GM18520 (cell line): ENCODE data around the gene PROSER2.
"Not testable (repeated sequence)": the region's sequence is repeated elsewhere in the genome, so short reads cannot be mapped to it uniquely, and the experiment has no call there.

Source experiments
- ATAC-seq: cut with Tn5 transposase; IDR thresholded peaks from one replicate; pipeline ENCODE4 v1.9.1; 2021; ENCODE audit not compliant: unreplicated experiment

PROSER2 gene

DNA sequence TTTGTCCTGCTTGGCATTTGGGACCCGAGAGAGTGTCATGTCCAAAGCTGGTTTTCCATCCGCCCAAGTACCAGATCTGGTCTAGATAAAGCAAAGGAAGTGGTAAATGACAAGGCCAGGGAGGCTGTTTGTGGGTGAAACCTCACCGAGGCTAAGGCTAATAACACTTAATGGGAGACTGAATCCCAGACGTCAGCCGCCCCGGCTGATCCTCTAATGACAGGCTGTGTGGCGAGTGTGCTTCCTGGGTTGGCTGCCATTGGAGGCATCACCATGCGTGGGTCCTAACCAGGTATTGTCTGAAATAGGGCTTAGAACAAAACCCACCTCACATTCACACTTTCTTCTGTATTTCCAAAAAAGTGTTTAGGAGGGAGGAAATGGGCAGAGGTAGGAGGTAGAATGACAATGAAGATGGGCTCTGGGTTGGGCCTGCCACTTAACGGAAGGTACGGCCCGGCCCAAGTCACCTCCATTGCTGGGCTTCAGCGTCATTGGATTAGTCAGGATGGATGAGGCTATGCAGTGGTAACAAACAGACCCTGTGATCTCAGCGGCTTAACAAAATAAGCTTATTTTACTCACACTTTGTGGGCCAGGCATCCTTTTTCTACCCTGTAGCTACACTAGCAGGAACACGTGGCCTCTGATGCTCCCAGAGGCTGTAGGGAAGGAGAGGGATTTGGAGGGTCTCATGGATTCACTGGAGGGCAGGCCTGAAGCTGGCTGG lies 59.7 kb downstream of the PROSER2 start:
- ATAC-seq = no peak

DNA sequence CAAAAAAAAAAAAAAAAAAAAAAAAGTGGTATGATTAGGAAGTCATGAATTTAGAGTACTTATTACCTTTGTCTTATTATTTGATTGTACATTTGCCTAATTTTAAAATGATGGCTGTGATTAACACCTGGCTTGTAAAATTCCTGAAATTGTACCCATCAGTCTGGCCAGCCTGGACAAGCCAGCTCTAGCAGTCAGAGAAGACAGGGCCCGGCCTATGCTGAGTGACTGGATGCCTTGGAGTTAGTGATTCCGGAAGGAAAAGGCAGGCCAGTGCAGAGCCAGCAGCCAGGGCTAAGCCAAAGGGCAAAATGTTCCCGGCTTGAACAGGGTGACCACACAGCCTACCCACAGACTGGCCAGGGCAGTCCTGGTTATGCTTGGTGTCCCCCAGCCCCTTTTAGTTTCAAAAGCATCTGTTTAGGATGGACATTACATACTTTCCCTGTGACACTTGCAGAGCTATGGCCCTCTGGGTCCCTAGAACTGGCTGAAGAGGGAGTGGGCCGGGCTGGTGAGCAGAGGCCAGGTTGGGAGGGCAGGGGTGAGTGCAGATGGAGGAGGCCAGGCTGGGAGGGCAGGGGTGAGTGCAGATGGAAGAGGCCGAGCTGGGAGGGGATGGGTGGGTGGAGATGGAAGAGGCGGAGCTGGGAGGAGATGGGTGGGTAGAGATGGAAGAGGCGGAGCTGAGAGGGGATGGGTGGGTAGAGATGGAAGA lies 61.7 kb downstream of the PROSER2 start:
- ATAC-seq = no peak

DNA sequence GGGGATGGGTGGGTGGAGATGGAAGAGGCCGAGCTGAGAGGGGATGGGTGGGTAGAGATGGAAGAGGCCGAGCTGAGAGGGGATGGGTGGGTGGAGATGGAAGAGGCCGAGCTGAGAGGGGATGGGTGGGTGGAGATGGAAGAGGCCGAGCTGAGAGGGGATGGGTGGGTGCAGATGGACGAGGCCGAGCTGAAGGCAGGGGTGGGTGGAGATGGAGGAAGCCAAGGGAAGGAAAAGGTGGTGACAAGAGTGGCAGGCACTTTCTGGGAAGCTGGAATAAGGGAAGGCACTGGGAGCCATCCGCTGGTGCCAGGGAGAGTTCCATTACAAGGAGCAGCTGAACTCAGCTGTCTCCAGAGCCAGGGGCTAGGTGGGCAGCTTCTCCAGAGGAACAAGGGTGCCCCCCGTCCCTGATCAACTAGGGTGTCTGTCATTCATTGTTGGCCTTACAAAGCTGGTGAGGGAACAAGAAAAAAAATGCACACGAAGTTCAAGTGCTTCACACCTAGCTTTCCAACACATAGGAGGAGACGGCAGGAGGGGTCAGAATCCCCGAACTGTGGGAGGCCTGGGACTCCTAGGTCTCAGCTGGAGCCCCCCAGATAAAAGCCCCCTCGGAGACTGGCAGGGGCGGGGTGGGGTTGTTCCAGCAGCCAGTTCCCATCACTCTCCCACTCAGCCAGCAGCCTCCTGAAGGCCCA lies 62.4 kb downstream of the PROSER2 start:
- no peak for ATAC-seq

DNA sequence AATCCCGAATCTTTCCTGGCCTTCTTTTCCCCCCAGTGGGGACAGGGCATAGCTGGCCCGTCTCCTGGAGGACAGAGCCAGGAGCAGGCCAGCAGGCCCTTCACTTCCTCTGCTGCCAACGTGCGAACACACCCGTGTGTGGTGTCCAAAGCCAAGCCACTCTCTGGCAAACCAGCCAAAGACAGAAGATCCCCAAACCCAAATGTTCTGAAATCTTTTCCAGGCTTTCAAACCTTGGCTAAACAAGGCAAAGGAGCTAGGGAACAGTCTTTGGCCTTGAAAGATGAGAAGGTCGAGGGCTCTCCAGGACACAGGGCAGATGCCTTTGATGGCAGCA lies 63.0 kb downstream of the PROSER2 start:
- ATAC-seq = no peak

DNA sequence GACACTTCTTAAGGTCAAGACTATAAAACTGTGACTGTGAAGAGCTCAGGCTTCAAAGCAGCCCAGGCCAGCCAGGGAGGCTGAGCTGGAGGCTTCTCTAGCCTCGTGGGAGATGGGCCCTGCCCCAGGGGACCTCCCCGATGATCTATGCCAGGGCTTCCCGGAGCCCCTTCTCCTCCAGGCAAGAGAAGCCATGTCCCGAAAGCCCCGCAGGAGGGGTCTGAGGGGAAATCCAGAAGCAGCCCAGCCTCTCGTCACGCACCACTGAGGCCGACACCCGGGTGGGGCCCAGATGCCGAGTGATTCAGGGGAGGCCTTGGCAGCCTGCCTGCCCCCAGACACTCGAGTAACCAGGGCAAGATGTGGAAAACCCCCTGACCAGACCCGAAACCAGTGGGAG lies 63.7 kb downstream of the PROSER2 start:
- no peak for ATAC-seq

DNA sequence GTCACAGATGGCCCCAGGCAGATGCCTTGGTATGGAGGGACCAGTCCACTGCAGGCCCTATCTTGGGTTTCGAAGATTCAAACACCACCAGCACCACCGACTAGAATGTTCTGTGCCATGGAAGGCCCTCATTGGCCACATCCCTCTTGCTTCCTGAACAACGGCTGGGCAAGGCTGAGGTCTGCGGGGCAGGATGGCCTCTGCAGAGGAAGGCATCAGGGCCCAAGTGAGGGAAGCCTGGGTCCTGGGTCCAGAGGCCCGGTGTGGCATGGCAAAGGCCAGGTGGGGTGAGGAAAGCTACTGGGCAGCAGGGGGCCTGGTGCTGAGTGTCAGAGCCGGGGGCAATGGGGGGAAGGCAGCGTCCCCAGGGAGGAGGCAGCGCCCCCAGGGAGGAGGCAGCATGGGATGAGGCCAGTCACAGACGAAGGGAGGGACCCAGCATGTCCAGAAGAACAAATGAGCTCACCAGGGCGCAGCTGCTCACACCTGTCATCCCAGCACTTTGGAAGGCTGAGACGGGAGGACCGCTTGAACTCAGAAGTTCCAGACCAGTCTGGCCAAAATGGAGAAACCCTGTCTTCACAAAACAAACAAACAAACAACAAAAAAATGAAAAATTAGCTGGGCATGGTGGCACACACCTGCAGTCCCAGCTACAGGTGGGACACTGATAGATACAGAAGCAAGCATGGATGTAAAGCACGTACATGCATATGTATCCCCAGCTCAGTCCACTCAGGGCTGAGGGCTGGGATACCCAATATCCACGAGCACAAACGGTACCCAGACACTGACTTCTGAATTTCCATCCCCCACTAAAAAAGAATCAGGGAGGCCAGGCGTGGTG lies 64.4 kb downstream of the PROSER2 start:
- ATAC-seq = no peak

DNA sequence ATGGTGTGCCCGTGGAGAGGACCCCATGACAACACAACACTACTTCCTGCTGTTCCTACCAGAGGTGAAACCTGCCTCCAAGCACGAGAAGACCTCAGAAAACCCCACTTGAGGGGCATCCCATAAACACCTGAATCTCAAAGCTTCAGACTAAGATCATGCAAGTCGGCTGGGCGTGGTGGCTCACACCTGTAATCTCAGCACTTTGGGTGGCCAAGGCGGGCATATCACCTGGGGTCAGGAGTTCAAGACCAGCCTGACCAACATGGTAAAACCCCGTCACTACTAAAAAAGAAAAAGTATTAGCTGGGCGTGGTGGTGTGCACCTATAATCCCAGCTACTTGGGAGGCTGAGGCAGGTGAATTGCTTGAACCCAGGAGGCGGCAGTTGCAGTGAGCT lies 66.1 kb downstream of the PROSER2 start:
- ATAC-seq = not testable (repeated sequence)

DNA sequence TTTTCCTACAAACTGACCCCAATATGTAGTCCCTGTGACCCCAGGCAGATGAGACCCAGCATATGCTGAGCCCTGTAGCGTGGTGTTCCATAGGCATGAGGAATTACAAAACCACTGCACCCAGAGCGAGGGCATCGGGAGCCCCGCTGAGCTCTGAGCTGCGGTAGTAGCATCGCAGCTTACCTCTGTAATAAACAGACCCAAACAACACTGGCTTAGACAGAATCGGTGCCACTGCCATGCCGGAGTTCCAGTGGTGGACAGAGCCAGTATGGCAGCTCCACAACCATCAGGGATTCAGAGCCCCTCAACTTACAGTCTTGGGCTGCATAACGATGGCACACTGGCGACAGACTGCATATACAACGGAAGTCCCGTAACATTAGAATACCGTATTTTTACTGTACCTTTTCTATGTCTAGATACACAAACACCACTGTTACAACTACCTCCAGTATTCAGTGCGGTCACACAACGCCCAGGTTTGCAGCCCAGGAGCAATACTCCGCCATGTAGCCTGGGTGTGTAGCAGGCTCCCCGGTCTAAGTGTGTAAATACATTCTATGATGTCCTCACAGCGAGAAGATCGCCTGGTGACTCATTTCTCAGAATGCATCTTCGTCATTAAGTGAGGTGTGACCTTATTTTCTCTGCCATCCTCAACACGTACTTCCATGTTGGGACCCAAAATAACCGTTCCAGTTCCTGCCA lies 68.8 kb downstream of the PROSER2 start:
- ATAC-seq = no peak

DNA sequence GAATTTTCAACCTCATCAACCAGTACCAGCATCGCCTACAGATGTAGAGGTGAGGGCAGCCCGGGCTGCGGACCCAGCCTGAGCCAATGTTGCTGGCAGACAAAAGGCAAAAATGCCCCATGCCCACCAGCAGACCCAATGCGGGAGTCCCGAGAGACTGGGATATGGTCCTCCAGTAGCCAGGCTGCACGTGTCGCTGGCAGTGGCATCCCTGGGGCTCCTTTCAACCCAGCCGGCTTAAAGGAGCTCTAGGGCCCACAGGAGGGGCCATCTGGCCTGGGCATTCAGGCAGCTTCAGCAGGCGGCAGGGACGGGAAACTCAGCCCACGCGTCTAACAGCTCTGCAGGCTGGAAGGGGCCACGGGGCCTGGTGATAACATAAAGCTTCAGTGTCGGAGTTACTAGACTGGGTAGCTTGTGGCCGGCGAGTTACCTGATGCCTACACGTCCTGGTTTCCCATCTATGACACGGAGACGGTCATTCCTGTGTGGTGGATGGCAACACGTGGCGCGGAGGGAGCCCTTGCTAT lies 70.7 kb downstream of the PROSER2 start:
- ATAC-seq = no peak

DNA sequence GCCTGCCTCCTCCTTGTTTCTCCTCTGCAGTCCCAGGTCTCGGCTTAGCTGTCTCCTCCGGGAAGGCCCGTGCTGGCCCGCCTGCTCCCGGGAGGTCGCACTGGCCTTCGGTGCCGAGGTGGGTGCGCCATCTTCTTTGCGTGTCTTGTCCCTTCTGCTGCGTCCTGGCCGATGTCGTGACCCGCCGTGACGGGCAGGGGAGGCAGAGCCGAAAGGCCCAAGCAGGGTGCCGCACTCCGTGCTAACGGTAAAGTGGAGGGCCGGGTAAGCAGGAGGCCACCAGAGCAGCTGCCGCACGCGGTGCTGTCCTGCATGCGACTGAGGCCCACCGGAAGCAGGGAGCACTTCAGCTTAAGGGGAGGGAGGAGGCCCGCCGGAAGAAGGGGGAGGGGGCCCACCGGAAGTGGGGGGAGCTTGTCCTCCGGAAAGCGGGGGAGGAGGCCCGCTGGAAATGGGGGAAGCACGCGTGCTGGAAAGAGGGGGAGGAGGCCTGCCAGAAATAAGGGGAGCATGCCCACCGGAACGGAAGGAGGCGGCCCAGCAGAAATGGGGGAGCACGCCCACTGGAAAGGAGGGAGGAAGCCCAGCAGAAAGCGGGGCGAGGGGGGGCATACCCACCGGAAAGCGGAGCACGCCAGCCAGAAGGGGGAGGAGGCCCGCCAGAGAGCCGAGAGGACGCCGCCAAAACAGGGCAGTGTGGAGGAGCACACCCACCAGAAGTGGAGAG lies 71.4 kb downstream of the PROSER2 start:
- ATAC-seq = no peak

DNA sequence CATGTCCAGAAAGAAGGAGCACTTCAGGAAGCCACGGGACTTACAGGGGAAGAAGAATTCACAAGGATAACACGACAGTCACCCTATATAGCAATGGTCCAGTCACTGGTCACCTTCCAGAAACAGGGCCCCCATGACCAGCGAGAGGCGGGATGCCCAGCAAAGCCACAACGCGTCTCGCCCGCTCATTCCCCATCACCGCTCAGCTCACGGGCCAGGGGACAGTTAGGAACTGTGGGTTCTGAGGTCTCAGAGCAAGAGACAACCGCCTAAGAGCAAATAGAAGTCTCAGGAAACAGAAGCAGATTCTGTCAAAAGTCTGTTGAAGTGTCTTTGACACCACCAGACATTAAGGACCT lies 71.9 kb downstream of the PROSER2 start:
- no peak for ATAC-seq

DNA sequence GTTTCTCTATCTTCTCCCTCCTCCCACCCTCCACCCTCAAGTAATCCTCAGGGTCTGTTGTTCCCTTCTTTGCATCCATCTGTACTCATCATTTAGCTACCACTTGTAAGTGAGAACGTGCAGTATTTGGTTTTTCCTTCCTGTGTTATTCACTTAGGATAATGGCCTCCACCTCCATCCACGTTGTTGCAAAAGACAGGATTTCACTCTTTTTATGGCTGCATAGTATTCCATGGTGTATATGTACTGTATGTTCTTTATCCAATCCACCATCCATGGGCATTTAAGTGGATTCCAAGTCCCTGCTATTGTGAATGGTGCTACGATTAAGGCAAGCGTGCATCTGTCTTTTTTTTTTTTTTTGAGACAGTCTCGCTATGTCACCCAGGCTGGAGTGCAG lies 72.4 kb downstream of the PROSER2 start:
- ATAC-seq = no peak

DNA sequence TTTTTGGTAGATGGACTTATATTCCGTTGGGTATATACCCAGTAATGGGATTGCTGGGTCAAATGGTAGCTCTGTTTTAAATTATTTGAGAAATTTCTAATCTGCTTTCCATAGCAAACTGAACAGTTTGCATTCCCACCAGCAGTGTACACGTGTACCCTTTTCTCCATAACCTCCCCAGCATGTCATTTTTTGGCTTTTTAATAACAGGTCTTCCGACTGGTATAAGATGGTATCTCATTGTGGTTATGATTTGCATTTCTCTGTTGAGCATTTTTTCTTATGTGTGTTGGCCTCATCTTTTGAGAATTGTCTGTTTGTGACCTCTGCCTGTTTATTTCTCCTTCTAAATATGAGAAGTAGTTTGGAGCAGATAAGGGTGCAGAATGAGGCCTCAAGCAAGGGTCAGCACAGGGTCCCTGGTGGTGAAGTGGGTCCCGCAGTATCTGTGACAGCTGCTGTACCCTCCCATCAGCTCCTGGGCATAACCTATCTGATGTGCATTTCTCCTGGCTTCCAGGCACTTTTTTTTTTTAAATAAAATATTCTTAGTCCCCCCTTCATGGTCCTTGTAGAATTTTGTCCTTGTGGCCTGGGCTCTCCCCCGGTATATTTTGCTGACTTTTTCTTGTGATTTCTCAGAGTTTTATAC lies 73.5 kb downstream of the PROSER2 start:
- no peak for ATAC-seq

DNA sequence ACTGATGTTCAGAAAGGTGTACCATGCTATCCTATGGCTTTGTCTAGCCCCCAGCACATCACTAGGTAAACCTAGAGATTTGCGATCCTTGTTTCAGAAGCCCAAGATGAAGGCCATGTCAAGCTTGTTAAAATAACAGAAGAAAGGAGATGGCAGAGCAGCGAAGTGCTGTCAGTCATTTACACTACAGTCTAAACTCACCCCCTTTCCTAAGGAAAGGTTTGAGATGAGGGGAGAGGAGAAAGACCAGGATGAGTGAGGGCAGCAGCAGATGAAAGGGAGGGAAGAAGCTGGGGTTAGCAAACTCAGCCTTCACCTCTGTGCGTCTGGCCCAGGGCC lies 74.8 kb downstream of the PROSER2 start:
- ATAC-seq = no peak

DNA sequence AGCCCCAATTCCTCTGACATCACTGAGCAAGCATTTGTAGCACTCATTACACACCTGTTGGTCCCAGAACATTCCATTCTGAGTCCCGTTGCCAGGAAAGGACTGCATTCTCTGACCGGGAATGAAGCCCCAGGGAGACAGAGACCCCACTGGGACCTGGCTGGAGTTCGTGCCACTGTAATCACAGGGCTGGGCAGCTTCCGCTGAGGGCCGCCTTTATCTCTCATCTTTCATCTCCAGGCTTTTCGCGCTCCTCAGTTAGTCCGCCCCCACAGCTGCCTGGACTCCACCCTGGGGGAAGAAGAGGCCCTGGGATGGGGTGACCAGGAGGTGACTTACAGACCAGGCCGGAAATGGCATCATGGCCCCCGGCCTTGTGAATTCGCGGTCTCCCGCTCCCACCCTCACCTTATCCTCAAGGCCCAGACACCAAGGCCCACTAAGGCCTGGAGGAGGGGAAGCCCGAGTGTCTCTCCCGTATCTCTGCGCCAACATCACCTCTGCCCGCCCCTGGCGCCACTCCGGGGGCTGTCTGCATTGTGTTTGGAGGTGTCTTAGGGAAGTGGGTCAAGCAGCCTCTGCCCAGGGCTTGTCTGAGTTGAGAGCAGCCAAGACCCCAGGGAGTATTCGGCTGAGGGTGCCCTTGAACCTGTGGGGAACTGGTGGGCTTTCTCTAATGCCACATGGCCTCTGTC lies 75.4 kb downstream of the PROSER2 start:
- no peak for ATAC-seq

DNA sequence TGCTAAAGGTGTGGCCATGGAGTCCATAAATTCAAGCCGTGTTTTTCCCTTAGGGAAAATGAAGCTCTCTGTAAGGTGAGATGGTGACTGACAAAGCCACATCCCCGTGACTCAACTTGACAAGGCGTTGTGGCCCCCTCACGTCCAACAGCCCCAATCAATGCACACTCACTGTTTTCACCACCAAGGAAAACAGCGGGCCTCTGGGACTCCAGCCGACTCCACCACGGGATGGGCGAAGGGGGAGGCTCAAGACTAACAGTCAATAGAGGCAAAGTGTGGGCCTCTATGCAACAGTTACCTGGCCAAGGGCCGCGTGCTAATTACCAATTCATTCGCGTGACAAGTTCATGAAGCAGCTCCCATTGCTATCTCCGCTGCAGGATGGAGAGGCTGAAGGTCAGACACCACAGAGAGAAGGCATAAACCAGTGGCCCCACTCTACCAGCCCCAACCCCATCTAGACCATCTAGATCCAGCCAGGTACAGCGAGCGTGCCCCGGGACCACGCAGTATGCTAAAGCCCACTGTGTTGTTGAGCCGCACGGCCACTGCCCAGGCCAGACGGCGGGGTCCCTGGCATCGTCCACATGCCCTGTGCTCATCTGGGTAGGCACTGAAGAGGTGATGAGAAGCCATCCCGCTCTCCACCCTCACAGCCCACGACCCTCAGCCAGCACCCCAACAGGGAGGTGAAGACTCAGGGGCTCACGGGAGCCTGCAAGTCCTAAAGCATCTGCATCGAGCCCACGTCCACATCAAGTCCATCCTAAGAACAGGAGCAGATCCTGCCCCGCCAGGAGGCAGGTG lies 76.1 kb downstream of the PROSER2 start:
- ATAC-seq = no peak

DNA sequence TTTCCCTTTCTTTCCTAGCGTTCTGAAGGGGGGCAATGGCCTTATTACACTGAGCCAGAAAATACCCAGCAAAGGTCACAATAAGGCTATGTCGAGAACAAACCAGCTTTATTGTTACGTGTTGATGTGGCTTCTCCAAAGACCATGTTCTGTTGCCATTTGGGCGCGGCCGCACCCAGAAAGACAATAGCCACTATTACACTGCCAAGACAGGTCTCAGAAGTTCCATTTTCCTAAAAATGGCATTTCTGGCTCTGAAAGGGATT lies 77.8 kb downstream of the PROSER2 start:
- ATAC-seq = no peak

DNA sequence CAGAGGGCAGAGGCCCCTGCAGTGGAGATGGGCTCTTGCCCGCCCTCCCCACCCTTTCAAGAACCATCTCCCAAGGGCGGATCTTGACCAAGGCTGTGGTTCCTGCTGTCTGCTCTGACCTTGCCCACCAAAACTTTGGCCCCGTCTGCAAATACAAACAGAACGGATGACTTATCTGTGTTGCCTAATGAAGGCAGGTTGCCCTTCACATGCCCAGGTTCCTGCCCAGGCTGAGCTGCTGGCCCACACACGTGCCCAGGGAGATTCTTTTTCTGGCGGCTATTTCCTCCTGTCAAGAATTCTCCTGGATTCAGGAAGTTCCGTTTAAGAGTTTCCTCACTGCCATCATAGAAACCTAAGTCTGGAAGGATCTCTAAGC lies 78.3 kb downstream of the PROSER2 start:
- ATAC-seq = no peak
